ENCODE measurements around the gene ERFL.
A peak's percentile ranks its signal among the peaks of the same experiment; 100 is the strongest.
"Not testable (repeated sequence)": the region's sequence is repeated elsewhere in the genome, so short reads cannot be mapped to it uniquely, and the experiment has no call there.

The ERFL gene

GRCh38 chr19:41875973-41876372, 52.3 kb downstream of the ERFL start:
- not testable (repeated sequence) for DNase-seq

GRCh38 chr19:41872775-41873647, 55.2 kb downstream of the ERFL start:
- DNase-seq: peak; percentile 67

- DNase-seq: no peak
These were observed 55.9 kb downstream of the ERFL start for GRCh38 chr19:41872384-41872774.

- DNase-seq: peak; percentile 23
These were observed 56.5 kb downstream of the ERFL start for GRCh38 chr19:41871573-41872383.

GRCh38 chr19:41870401-41870873, 57.8 kb downstream of the ERFL start:
- peak; percentile 31 for DNase-seq

- DNase-seq: no peak
These were observed 58.8 kb downstream of the ERFL start for GRCh38 chr19:41869374-41869955.

- DNase-seq: no peak
These were observed 59.3 kb downstream of the ERFL start for GRCh38 chr19:41868989-41869300.

GRCh38 chr19:41868120-41868988, 59.9 kb downstream of the ERFL start:
- DNase-seq: no peak

- DNase-seq: no peak
These were observed 62.0 kb downstream of the ERFL start for GRCh38 chr19:41866284-41866683.

- DNase-seq: no peak
These were observed 63.9 kb downstream of the ERFL start for GRCh38 chr19:41864374-41864773.

- DNase-seq: no peak
These were observed 64.9 kb downstream of the ERFL start for GRCh38 chr19:41863209-41863931.

GRCh38 chr19:41862445-41862986, 65.7 kb downstream of the ERFL start:
- DNase-seq: no peak

- DNase-seq: no peak
These were observed 66.4 kb downstream of the ERFL start for GRCh38 chr19:41861846-41862245.

GRCh38 chr19:41861116-41861768, 67.0 kb downstream of the ERFL start:
- DNase-seq: no peak

GRCh38 chr19:41860419-41861115, 67.7 kb downstream of the ERFL start:
- DNase-seq: peak; percentile 47

GRCh38 chr19:41859618-41860418, 68.4 kb downstream of the ERFL start, which contains the start of gene RPS19:
RPS19 (plus strand) TSS chr19:41860255; CDS start chr19:41860775, 520 bp downstream.
- DNase-seq: peak; percentile 100

- DNase-seq: no peak
These were observed 69.0 kb downstream of the ERFL start for GRCh38 chr19:41859213-41859617.

All from right hindlimb (tissue), 1 donor.